Activated CD4-positive, alpha-beta T cell treated with anti-CD3 and anti-CD28 coated beads for 24 hours (primary cell): ENCODE measurements around the gene DRC1.
"Not testable (repeated sequence)": the region's sequence is repeated elsewhere in the genome, so short reads cannot be mapped to it uniquely, and the experiment has no call there.

Experiments
- DNase-seq, 2 donors: peaks; one replicate each; pipeline ENCODE4 v3.0.0-alpha.2; 2020; ENCODE audit warnings: low read depth in 2 of 2

DRC1 gene

GRCh38 chr2:26401739-26402541 lies at the start of gene DRC1:
Gene DRC1 (plus strand): TSS chr2:26401920. CDS start chr2:26401990, 70 bp downstream.
- DNase-seq, result peak in 1 of 2 donors; percentile 13

DNA sequence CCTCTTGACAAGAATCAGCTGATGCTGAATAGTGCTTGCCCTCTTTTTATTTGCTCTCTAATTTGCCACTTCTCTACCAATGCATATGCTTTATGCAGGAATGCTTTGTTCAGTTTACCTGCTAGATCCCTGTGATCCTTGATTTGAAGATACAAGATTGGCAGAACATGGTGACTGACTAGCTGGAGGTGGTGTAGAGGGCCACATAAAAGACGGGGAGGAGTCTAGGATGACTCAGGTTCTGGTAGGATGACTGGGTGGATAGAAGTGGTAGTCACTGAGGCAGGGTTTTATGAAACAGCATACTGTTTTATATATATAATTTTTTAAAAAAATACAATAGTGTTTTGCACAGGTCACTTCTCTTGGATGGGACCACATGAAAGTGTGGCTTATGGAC lies 48.8 kb upstream of the DRC1 start:
- DNase-seq, result peak in 1 of 2 donors; percentile 26

GRCh38 chr2:26354469-26354868 lies 47.3 kb upstream of the DRC1 start:
- DNase-seq, result not testable (repeated sequence)

GRCh38 chr2:26355038-26355995 lies 46.4 kb upstream of the DRC1 start:
- DNase-seq, result peak in 1 of 2 donors; percentile 20

GRCh38 chr2:26356111-26356510 lies 45.6 kb upstream of the DRC1 start:
- no peak for DNase-seq

DNA sequence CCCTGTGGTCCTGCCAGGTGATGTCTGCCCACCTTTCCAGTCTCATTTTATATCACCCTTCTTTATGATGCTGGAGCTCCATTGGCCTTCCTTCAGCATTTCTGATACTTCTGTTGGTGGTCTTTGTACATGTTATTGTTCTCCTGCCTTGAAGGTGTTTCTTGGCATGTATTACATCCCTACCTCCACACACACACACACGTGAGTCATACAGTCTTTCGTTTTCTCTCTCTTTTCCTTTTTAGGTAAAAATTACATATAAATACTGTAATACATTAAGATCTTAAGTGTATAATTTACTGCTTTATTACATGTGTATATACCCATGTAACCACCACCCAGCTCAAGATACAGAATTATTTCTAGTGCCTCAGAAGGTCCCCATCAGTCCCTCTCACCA lies 44.9 kb upstream of the DRC1 start:
- DNase-seq, result no peak

DNA sequence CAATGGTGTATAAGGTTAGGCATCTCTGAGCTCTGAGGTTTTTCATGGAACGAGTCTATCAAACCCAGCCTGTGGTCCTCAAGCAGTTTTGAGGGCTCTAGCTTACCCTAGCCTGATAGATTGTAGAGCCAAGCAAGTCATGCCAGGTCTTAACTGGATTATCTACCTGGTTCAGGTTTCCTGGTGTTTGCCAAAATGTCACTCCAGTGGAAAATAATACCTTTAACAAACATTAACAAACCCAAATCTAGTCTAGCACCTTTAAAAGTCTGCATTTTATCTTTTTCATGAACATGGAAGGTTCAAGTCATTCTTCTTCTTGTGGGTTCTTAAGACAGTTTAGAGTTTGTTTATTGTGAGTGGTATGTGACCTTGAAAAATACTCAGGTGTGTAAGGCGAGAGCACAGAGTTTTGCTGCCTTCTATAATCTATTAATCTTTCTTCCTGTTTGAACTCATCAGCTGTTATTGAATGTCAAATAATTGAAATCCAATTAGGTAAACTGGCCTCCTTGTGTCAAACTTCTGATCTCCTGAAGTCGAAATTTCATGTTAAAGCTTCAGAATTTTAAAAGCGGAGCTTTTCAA lies 41.7 kb upstream of the DRC1 start:
- no peak for DNase-seq

GRCh38 chr2:26363323-26363722 lies 38.4 kb upstream of the DRC1 start:
- no peak for DNase-seq

DNA sequence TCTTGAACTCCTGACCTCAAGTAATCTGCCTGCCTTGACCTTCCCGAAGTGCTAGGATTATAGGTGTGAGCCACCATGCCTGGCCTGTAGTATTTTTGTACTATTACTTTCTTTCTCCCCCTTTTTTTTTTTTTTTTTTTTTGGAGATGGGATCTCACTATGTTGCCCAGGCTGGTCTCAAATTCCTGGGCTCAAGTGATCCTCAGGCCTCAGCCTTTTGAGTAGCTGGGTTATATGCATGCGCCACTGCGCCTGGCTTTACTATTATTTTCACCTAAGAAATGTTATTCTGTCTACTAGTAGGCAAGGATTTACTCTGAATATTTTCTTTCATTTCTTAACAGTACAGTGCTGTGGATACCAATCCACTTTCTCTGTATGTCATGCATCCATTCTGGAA lies 37.8 kb upstream of the DRC1 start:
- DNase-seq, result no peak

GRCh38 chr2:26364669-26365068 lies 37.1 kb upstream of the DRC1 start:
- DNase-seq, result no peak

DNA sequence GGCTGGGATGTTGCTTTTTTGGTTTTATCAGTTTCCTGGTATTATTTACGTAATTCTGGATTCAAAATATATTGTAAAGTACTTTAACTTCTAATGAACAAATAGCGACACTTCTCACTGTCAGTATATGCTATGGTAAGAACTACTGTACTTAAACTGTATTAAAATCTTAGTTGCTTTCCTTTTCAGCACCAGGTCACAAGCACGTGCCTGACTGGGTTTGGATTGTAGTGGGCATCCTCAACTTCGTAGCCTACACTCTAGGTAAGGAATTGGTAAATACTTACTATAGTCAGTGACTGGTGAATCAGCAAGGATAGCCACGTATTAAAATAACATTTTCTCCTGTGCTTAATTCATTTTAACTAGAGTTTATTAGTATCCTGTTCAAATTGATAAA lies 34.8 kb upstream of the DRC1 start:
- no peak for DNase-seq

DNA sequence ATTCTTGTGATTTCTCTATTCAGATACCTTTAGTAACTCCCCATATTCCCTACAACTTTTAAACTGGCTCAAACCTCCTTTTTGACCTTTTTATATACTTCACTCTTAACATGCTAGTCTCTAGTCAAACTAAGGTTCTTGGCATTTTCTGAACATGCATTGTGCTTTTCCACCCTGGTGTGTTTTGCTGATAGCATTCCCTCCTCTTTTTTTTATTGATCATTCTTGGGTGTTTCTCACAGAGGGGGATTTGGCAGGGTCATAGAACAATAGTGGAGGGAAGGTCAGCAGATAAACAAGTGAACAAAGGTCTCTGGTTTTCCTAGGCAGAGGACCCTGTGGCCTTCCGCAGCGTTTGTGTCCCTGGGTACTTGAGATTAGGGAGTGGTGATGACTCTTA lies 32.1 kb upstream of the DRC1 start:
- not testable (repeated sequence) for DNase-seq

GRCh38 chr2:26370909-26371308 lies 30.8 kb upstream of the DRC1 start:
- DNase-seq, result not testable (repeated sequence)

DNA sequence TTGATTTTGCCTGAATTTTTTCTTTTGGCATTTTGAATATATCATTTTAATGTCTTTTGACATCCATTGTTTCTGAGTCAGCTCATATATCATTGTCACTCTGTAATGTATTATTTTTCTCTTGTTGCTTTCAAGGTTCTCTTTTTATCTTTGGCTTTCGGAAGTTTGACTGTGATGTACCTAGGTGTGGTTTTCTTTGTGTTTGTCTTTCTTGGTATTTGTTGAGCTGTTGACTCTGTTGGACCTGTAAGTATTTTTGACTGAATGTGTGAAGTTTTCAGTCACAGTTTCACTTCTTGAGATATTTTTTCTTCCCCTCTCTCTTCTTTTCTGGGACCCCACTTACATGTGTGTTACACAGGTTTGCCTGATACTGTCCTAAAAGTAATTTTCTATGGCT lies 24.9 kb upstream of the DRC1 start:
- no peak for DNase-seq

DNA sequence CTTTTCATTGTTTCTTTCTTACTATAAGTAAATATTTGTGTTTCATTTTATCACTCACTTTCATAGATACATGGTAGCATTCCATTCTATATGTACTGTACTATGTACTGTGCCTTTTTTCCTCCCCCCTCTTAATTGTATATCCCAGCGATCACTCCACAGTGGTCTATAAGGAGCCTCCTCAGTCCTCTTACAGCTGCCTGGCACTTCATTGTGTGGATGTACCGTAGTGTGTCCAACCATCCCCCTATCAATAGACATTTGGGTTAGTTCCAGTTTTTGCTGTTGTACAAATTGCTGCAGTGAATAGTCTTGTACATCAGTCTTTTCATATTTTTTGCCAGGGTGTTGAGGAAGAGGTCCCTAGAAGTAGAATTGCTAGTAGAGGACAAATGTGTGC lies 21.4 kb upstream of the DRC1 start:
- no peak for DNase-seq

GRCh38 chr2:26382564-26382963 lies 19.2 kb upstream of the DRC1 start:
- no peak for DNase-seq

- DNase-seq, result no peak
Measured at GRCh38 chr2:26384183-26384582, 17.5 kb upstream of the DRC1 start.

GRCh38 chr2:26384597-26384996 lies 17.1 kb upstream of the DRC1 start:
- no peak for DNase-seq

GRCh38 chr2:26387189-26387588 lies 14.5 kb upstream of the DRC1 start:
- no peak for DNase-seq

DNA sequence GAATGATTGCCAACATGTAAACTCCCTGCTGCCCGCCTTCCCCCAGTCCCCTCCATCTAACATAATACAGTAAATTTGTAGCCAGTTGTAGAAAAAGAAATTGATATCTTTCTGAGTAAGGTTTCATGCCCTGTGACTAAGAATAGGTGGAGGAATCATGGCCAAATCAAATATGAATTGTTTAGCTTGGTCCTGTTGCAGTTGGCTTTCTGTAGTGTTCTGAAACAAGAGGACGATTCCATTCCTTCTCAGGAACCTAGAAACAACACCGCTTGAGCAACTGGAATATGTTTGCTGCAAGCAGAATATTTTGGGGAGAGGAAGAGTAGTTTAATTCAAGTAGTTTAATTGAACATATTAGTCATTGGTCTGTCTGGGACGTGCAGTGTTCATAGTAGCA lies 7.0 kb upstream of the DRC1 start:
- DNase-seq, result no peak

DNA sequence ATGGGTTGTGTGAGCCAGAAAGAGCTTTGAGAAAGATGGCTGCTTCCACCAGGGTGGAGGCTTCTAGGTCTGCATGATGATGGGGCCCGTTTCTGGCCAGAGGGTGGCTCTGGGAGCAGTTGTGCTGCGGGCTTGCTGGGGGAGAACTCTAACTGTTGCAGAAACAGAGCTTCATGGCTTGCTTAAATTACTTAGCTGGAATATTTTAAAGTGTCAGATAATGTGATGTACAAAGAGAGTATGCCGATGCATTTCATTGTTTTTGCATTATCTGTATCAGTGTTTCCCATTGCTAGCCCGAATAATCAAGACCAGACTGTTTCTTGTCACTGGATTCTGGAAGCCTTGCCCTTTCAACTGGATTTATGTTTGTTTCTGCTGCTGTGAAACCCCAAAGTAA lies 6.3 kb upstream of the DRC1 start:
- DNase-seq, result no peak

DNA sequence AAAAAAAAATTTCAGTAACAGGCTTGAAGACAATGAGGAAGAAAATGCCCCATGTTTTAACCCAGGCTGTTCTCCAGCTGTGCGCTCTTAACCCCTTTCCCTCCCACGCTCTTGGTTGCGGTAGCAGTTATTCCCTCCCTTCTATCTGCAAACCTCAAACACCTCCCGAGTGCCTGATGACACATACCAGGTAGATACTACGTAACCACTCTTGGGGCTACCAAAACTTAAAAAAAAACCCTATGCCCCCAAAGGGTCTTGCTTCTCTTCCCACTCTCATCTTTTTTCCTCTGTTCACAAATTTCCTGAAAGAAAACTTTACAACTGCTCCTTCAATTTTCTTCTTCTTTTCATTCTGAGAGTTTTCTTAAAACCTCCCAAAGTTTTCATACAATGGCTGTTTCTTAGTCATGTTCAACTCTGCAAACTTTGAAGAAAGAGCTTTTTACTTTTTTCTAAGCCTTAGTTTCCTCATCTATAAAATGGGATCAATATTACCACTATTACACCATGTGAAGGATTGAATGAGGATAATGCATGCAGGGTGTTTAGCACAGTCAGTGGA lies 4.9 kb upstream of the DRC1 start:
- peak; percentile 9 to 15 for DNase-seq
